NCI-H1048 (cell line): ENCODE measurements around the gene HINT2.

Source experiments
- DNase-seq: peaks from one replicate; lab custom pipeline; 2025; lab: John Stamatoyannopoulos, UW

Gene HINT2

GRCh38 chr9:35774907-35775635 is 39.8 kb downstream of the HINT2 start:
- no peak for DNase-seq

GRCh38 chr9:35771943-35772342 is 42.9 kb downstream of the HINT2 start:
- no peak for DNase-seq

GRCh38 chr9:35771534-35771933 is 43.3 kb downstream of the HINT2 start:
- DNase-seq, result peak; percentile 32

GRCh38 chr9:35771075-35771433 is 43.8 kb downstream of the HINT2 start:
- no peak for DNase-seq

- DNase-seq, result no peak
Observed at GRCh38 chr9:35769763-35770162, 45.1 kb downstream of the HINT2 start.

GRCh38 chr9:35767458-35767857 is 47.4 kb downstream of the HINT2 start:
- no peak for DNase-seq

- DNase-seq, result no peak
Observed at GRCh38 chr9:35766997-35767396, 47.8 kb downstream of the HINT2 start.

GRCh38 chr9:35763803-35764202 is 51.0 kb downstream of the HINT2 start:
- DNase-seq, result no peak

- no peak for DNase-seq
Observed at GRCh38 chr9:35763181-35763580, 51.7 kb downstream of the HINT2 start.
